Measurements from ENCODE around the gene DNAJC4.

The DNAJC4 gene

DNA sequence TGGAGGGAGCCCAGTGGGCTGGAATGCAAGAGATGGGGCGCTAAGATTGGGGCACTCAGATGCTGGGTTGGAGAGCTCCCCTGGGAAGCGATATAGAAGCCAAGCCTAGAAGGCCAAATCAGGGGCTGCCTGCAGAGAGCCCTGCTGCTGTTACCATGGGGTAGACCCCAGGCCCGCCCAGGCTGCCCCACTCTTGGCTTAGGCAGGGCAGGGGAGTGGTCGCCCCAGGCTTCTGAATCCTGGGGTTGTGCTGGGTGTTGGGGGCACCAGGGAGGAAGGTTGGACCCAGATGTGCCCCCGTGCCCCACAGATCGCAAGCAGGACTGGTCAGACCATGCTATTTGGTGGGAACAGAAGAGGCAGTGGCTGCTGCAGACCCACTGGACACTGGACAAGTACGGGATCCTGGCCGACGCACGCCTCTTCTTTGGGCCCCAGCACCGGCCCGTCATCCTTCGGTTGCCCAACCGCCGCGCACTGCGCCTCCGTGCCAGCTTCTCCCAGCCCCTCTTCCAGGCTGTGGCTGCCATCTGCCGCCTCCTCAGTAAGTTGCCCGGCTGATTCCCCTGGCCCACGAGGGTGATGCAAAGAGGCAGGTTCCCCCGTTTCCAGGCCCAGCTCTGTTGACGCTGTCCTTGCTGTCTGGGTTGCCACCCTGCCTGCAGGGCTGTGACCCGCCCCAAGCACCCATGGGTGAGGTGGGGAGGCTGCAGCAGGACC, 19.9 kb upstream of the DNAJC4 start:
- H3K9me3 ChIP-seq (ENCODE audit: insufficient read depth, low read length): no peaks in the 10 kb centered on the region
- TF ChIP-seq EZH2phosphoT487 (conservative IDR thresholded peaks at IDR 0.05; ENCODE audit: low read length): no peak
- TF ChIP-seq CTCF (IDR thresholded peaks at IDR 0.05; ENCODE audit: insufficient read depth, low read length, poor library complexity, severe bottlenecking): no peak
- H3K9ac ChIP-seq (ENCODE audit: low read length): no peak overlapping the region
- H4K20me1 ChIP-seq (ENCODE audit: low read depth, low read length): no peaks in the 10 kb centered on the region
- no peak overlapping the region for H2AFZ ChIP-seq (ENCODE audit: low read depth, low read length, severe bottlenecking)
- H3K36me3 ChIP-seq (ENCODE audit: low read length): peaks cover 4% of the 10 kb centered on the region
- no peaks in the 10 kb centered on the region for H3K9me2 ChIP-seq (replicated peaks; ENCODE audit: insufficient read depth, low read length)
- H3K27ac ChIP-seq (ENCODE audit: low read depth, low read length): no peak overlapping the region
- peaks cover 14% of the 10 kb centered on the region for H3F3A ChIP-seq (ENCODE audit: insufficient read depth)
- H3K79me2 ChIP-seq (ENCODE audit: insufficient read depth, low read length): no peaks in the 10 kb centered on the region; the same call in 1 of the 2 replicates
- H3K4me2 ChIP-seq (ENCODE audit: low read depth, low read length, poor library complexity, severe bottlenecking): no peak overlapping the region
- H3K27me3 ChIP-seq (ENCODE audit: low read length): no peaks in the 10 kb centered on the region
- no peak overlapping the region for H3K4me3 ChIP-seq (ENCODE audit: insufficient read depth, low read length, poor library complexity, severe bottlenecking)

GRCh38 chr11:64211181-64211872, 19.0 kb upstream of the DNAJC4 start:
- Histone ChIP-seq H3K27ac (ENCODE audit: low read depth, low read length) (no peak overlapping the region), H3K9me3 (ENCODE audit: insufficient read depth, low read length) (no peaks in the 10 kb centered on the region), H3K36me3 (ENCODE audit: low read length) (peaks cover 4% of the 10 kb centered on the region), H3K9ac (ENCODE audit: low read length) (no peak overlapping the region), H2AFZ (ENCODE audit: low read depth, low read length, severe bottlenecking) (no peak overlapping the region), H3K4me2 (ENCODE audit: low read depth, low read length, poor library complexity, severe bottlenecking) (no peak overlapping the region), H4K20me1 (ENCODE audit: low read depth, low read length) (no peaks in the 10 kb centered on the region), H3K27me3 (ENCODE audit: low read length) (no peaks in the 10 kb centered on the region), H3F3A (ENCODE audit: insufficient read depth) (peaks cover 6% of the 10 kb centered on the region), H3K9me2 (replicated peaks; ENCODE audit: insufficient read depth, low read length) (no peaks in the 10 kb centered on the region), H3K79me2 (ENCODE audit: insufficient read depth, low read length) (no peaks in the 10 kb centered on the region; the same call in 1 of the 2 replicates), H3K4me3 (ENCODE audit: insufficient read depth, low read length, poor library complexity, severe bottlenecking) (no peak overlapping the region)
- TF ChIP-seq EZH2phosphoT487 (conservative IDR thresholded peaks at IDR 0.05; ENCODE audit: low read length) (no peak), CTCF (IDR thresholded peaks at IDR 0.05; ENCODE audit: insufficient read depth, low read length, poor library complexity, severe bottlenecking) (no peak)

DNA sequence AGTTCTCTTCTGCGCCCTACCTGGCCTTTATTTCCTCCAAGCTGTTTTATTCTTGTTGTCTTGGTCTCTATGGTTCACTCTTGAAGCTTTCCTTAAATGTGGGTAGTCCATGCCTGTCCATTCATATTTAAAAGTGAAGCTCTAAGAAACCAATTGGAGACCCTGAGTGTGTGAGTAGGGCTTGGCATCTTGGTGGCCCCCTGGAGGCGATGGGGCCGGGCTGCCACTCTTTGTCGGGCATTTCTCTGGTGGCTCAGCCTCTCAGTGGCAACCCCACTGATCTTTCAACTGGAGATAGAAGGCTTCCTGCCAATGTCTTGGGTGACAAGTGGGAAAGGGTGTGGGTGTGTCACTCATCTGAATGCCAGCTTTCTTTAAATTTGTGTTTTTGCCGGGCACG, 13.5 kb upstream of the DNAJC4 start:
- Histone ChIP-seq H3K9ac (ENCODE audit: low read length) (no peak overlapping the region), H3K9me3 (ENCODE audit: insufficient read depth, low read length) (no peaks in the 10 kb centered on the region), H3K27me3 (ENCODE audit: low read length) (no peaks in the 10 kb centered on the region), H3K79me2 (ENCODE audit: insufficient read depth, low read length) (no peaks in the 10 kb centered on the region), H3K27ac (ENCODE audit: low read depth, low read length) (no peak overlapping the region), H3K36me3 (ENCODE audit: low read length) (peaks cover 4% of the 10 kb centered on the region), H4K20me1 (ENCODE audit: low read depth, low read length) (no peaks in the 10 kb centered on the region), H3K9me2 (replicated peaks; ENCODE audit: insufficient read depth, low read length) (no peaks in the 10 kb centered on the region), H3F3A (ENCODE audit: insufficient read depth) (peaks cover 4% of the 10 kb centered on the region; the same call in 1 of the 2 replicates), H3K4me3 (ENCODE audit: insufficient read depth, low read length, poor library complexity, severe bottlenecking) (no peak overlapping the region), H3K4me2 (ENCODE audit: low read depth, low read length, poor library complexity, severe bottlenecking) (no peak overlapping the region), H2AFZ (ENCODE audit: low read depth, low read length, severe bottlenecking) (no peak overlapping the region)
- TF ChIP-seq EZH2phosphoT487 (conservative IDR thresholded peaks at IDR 0.05; ENCODE audit: low read length) (no peak), CTCF (IDR thresholded peaks at IDR 0.05; ENCODE audit: insufficient read depth, low read length, poor library complexity, severe bottlenecking) (no peak)

Measured in SU-DHL-6 (cell line).